ENCODE results near the gene UQCRC1.

DNA sequence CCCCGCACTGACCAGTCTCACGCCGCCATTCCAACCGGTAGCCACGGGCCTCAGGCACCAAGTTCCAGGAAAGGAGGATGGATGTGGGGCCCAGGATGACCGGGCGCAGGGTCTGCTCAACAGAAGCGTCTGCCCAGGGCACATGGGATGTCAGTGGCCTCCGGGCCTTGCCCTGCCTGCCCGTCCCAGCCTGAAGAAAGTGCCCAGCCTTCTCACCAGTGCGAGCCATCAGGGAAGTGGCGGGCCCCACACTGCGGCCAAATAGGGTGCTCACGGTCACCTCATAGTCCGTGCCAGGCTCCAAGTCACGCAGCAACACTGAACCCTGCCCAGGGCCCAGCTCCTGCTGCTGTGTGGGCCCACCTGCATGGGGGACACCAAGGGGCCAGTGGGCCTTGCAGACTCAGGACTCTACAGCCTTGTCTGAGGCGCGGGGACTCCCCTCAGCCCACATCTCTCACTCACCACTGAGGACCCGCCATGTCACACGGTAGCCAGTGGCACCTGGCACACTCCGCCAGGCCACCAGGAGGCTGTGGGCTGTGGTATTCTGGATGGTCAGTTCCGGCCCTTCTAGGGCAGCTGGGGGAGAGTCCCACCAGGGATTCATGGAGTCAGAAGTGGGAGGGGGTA, 17.4 kb downstream of the UQCRC1 start:
- TF ChIP-seq RCOR1 (IDR thresholded peaks at IDR 0.05; ENCODE audit: low read depth, low read length) (no peak), NR3C1 (IDR thresholded peaks at IDR 0.05) (no peak)

Measured in A549 (cell line).